ENCODE measurements around the gene E2F7.

E2F7 gene

GRCh38 chr12:77062846-77063461, 2.4 kb downstream of the E2F7 start:
- no peak for DNase-seq (ENCODE audit: low read depth)

GRCh38 chr12:77062396-77062795, 3.0 kb downstream of the E2F7 start:
- no peak for DNase-seq (ENCODE audit: low read depth)

- no peak for DNase-seq (ENCODE audit: low read depth)
These were observed 4.5 kb downstream of the E2F7 start for GRCh38 chr12:77060883-77061240.

GRCh38 chr12:77060136-77060882, 5.1 kb downstream of the E2F7 start:
- DNase-seq (ENCODE audit: low read depth), result no peak

GRCh38 chr12:77058740-77059139, 6.6 kb downstream of the E2F7 start:
- DNase-seq (ENCODE audit: low read depth), result no peak

- DNase-seq (ENCODE audit: low read depth), result no peak
These were observed 10.5 kb downstream of the E2F7 start for GRCh38 chr12:77054851-77055250.

- no peak for DNase-seq (ENCODE audit: low read depth)
These were observed 12.1 kb downstream of the E2F7 start for GRCh38 chr12:77053259-77053658.

- DNase-seq (ENCODE audit: low read depth), result no peak
These were observed 15.5 kb downstream of the E2F7 start for GRCh38 chr12:77049767-77050353.

GRCh38 chr12:77047341-77048109, 17.8 kb downstream of the E2F7 start:
- no peak for DNase-seq (ENCODE audit: low read depth)

- no peak for DNase-seq (ENCODE audit: low read depth)
These were observed 18.9 kb downstream of the E2F7 start for GRCh38 chr12:77046468-77046867.

- no peak for DNase-seq (ENCODE audit: low read depth)
These were observed 20.2 kb downstream of the E2F7 start for GRCh38 chr12:77045183-77045582.

GRCh38 chr12:77044721-77045120, 20.6 kb downstream of the E2F7 start:
- no peak for DNase-seq (ENCODE audit: low read depth)

GRCh38 chr12:77042833-77043232, 22.5 kb downstream of the E2F7 start:
- DNase-seq (ENCODE audit: low read depth), result no peak

- no peak for DNase-seq (ENCODE audit: low read depth)
These were observed 25.1 kb downstream of the E2F7 start for GRCh38 chr12:77040231-77040630.

- DNase-seq (ENCODE audit: low read depth), result no peak
These were observed 30.1 kb downstream of the E2F7 start for GRCh38 chr12:77035226-77035625.

GRCh38 chr12:77033658-77034536, 31.5 kb downstream of the E2F7 start:
- DNase-seq (ENCODE audit: low read depth), result no peak

GRCh38 chr12:77032406-77032805, 33.0 kb downstream of the E2F7 start:
- no peak for DNase-seq (ENCODE audit: low read depth)

GRCh38 chr12:77031745-77032144, 33.6 kb downstream of the E2F7 start:
- no peak for DNase-seq (ENCODE audit: low read depth)

- DNase-seq (ENCODE audit: low read depth), result no peak
These were observed 39.5 kb downstream of the E2F7 start for GRCh38 chr12:77025782-77026314.

- DNase-seq (ENCODE audit: low read depth), result no peak
These were observed 41.9 kb downstream of the E2F7 start for GRCh38 chr12:77023501-77023900.

GRCh38 chr12:77019920-77020319, 45.4 kb downstream of the E2F7 start:
- DNase-seq (ENCODE audit: low read depth), result no peak

- DNase-seq (ENCODE audit: low read depth), result no peak
These were observed 48.8 kb downstream of the E2F7 start for GRCh38 chr12:77016606-77017005.
